Medulla oblongata (tissue), 1 donor: Measurements from ENCODE around the gene PARN.
A peak's percentile ranks its signal among the peaks of the same experiment; 100 is the strongest.
"Not testable (repeated sequence)": the region's sequence is repeated elsewhere in the genome, so short reads cannot be mapped to it uniquely, and the experiment has no call there.

ENCODE experiments used
- DNase-seq: peaks from one replicate; pipeline ENCODE4 v3.0.0-alpha.2; 2015; ENCODE audit errors: extremely low spot score

The PARN gene

GRCh38 chr16:14400978-14401710 lies 228.9 kb downstream of the PARN start:
- not testable (repeated sequence) for DNase-seq

- DNase-seq, result no peak
Measured at GRCh38 chr16:14400285-14400977, 229.6 kb downstream of the PARN start.

- peak; percentile 7 for DNase-seq
Measured at GRCh38 chr16:14399378-14400284, 230.4 kb downstream of the PARN start.

GRCh38 chr16:14398014-14398717 lies 231.9 kb downstream of the PARN start:
- no peak for DNase-seq

GRCh38 chr16:14395710-14396304 lies 234.3 kb downstream of the PARN start:
- DNase-seq, result not testable (repeated sequence)

- DNase-seq, result no peak
Measured at GRCh38 chr16:14394834-14395233, 235.2 kb downstream of the PARN start.

GRCh38 chr16:14392960-14393359 lies 237.1 kb downstream of the PARN start:
- no peak for DNase-seq

GRCh38 chr16:14389359-14389758 lies 240.7 kb downstream of the PARN start:
- DNase-seq, result no peak

- no peak for DNase-seq
Measured at GRCh38 chr16:14388243-14388642, 241.8 kb downstream of the PARN start.

- no peak for DNase-seq
Measured at GRCh38 chr16:14386115-14386514, 243.9 kb downstream of the PARN start.
